Measurements from ENCODE around the gene KRT40. TPM values are rescaled to one million over a fixed set of nuclear protein-coding genes. Genes with fewer than 3 reads are reported as not detected.

KRT40 gene
- total and polyA plus RNA-seq, 10 of the 15 experiments (the other 5 are each of a cell fraction or from before 2014, with no cell fraction given): not detected

- CTCF ChIA-PET: interaction anchor here (0.6 to 1.7 kb wide), 2 partner anchors 9 to 138 kb away, joined by 4 read pairs; no protein-coding TSS in a partner anchor
- TF ChIP-seq SMC3 (IDR thresholded peaks at IDR 0.05; ENCODE audit: borderline replicate concordance, low read length) (no peak), NFIC (IDR thresholded peaks at IDR 0.05; ENCODE audit: low read depth, low read length) (no peak), HDGF (IDR thresholded peaks at IDR 0.05) (no peak), BCL3 (IDR thresholded peaks at IDR 0.05; ENCODE audit: borderline replicate concordance, insufficient read depth, low read depth, low read length, poor library complexity, severe bottlenecking) (no peak), SP1 (IDR thresholded peaks at IDR 0.05; ENCODE audit: low read depth, low read length) (no peak), E2F4 (IDR thresholded peaks at IDR 0.05; ENCODE audit: low read depth, low read length) (no peak), CREB1 (IDR thresholded peaks at IDR 0.05; ENCODE audit: low read depth) (no peak), MTA2 (IDR thresholded peaks at IDR 0.05; ENCODE audit: low read depth) (no peak), MYB (IDR thresholded peaks at IDR 0.05; ENCODE audit: borderline replicate concordance, low read depth, low read length) (no peak), RELA (IDR thresholded peaks at IDR 0.05; ENCODE audit: borderline replicate concordance, partially characterized antibody) (no peak), EGR1 (IDR thresholded peaks at IDR 0.05; ENCODE audit: borderline replicate concordance in 1 of 2, low read depth in 2 of 2, low read length in 2 of 2) (no peak), NFYB (IDR thresholded peaks at IDR 0.05; ENCODE audit: insufficient read depth, low read depth, low read length) (no peak), TCF7 (IDR thresholded peaks at IDR 0.05; ENCODE audit: borderline replicate concordance) (no peak), ZNF384 (IDR thresholded peaks at IDR 0.05; ENCODE audit: borderline replicate concordance, low read depth, low read length) (no peak)
- TF ChIP-seq, protein P1, sequence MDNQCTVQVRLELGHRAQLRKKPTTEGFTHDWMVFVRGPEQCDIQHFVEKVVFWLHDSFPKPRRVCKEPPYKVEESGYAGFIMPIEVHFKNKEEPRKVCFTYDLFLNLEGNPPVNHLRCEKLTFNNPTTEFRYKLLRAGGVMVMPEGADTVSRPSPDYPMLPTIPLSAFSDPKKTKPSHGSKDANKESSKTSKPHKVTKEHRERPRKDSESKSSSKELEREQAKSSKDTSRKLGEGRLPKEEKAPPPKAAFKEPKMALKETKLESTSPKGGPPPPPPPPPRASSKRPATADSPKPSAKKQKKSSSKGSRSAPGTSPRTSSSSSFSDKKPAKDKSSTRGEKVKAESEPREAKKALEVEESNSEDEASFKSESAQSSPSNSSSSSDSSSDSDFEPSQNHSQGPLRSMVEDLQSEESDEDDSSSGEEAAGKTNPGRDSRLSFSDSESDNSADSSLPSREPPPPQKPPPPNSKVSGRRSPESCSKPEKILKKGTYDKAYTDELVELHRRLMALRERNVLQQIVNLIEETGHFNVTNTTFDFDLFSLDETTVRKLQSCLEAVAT (IDR thresholded peaks at IDR 0.05): no peak
- H2AFZ ChIP-seq (ENCODE audit: control insufficient read depth, low read depth, low read length): no peak overlapping the region
- no peak overlapping the region for H3K4me2 ChIP-seq (ENCODE audit: control insufficient read depth, insufficient read depth)
- SMC1A ChIA-PET (ENCODE audit: uncharacterized antibody, unreplicated experiment): no interaction called here
- H3K9me3 ChIP-seq (replicated peaks; ENCODE audit: control insufficient read depth, insufficient read depth, low read length): no peaks in the 10 kb centered on the region
- no peaks in the 10 kb centered on the region for H4K20me1 ChIP-seq (ENCODE audit: control insufficient read depth, insufficient read depth)
- in situ Hi-C loops (cut with MboI): no loop called here
- DNase-seq (ENCODE audit: low read depth, low spot score) (no peak), ATAC-seq (no peak), FAIRE-seq (no peak)
- no peak overlapping the region for H3K9ac ChIP-seq (ENCODE audit: control insufficient read depth, insufficient read depth, low read length)
- H3K4me1 ChIP-seq (ENCODE audit: control insufficient read depth, insufficient read depth, low read length): no peaks in the 10 kb centered on the region
- intact Hi-C loops (cut with micrococcal nuclease; ENCODE audit: unreplicated experiment): no loop called here
- H3K27ac ChIP-seq (ENCODE audit: control insufficient read depth, insufficient read depth): no peak overlapping the region
- POLR2A ChIA-PET: no interaction called here
- H3K4me3 ChIP-seq: no peak overlapping the region
- RAD21 ChIA-PET (ENCODE audit: unreplicated experiment): no interaction called here
- H3K79me2 ChIP-seq (ENCODE audit: control insufficient read depth, insufficient read depth, low read length): no peaks in the 10 kb centered on the region
- no TSS peak for BruUV-seq (replicated peaks)
- 0% methylated on average over 1 of the region's 1 CpG for WGBS (ENCODE audit: insufficient coverage, insufficient replicate concordance, low lambda C conversion rate, missing lambda C conversion rate)
- no peaks in the 10 kb centered on the region for H3K36me3 ChIP-seq (ENCODE audit: control insufficient read depth in 2 of 2, insufficient read depth in 2 of 2, low read length in 1 of 2)
- peaks cover 0 to 8% of the 10 kb centered on the region in 2 experiments; a peak in 1 of 4 replicates for H3K27me3 ChIP-seq (replicated peaks in 1 of 2; ENCODE audit: control insufficient read depth in 2 of 2, insufficient read depth in 2 of 2, low read length in 1 of 2)
These were observed 11.0 kb upstream of the KRT40 start for GRCh38 chr17:40995116-40995515.
